Measurements from ENCODE around the gene SPHK1. TPM values are rescaled to one million over a fixed set of nuclear protein-coding genes. Genes with fewer than 3 reads are reported as not detected.
A peak's percentile ranks its signal among the peaks of the same experiment; 100 is the strongest.

The SPHK1 gene
- total and polyA plus RNA-seq, 4 donors: 8.6 to 24.5 (median 18.0) TPM

DNA sequence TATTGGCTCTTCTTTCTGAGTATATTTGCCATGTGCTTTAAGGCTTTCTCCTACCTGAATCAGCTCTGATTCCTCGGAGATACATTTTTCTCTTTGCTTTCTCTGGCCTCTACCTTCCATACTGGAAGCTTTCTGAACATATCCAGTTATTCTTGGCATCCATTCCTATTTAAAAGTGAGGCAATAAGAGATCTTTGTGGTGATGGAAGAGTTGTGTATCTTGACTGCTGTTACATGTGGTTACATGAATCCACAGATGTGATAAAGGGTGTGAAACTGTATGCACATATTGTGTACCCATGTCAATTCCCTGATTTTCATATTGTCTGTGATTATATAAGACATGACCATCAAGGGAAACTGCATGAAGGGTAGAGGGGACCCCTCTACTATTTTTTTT, 44.1 kb downstream of the SPHK1 start:
- intact Hi-C loops (cut with DNase I): no loop called here
- WGBS, 2 donors: 36 to 40% methylated on average over 1 of the region's 1 CpG
- Histone ChIP-seq H3K4me1 (ENCODE audit: control insufficient read depth in 1 of 2, insufficient read depth in 2 of 2, low read length in 2 of 2) (no peaks in the 10 kb centered on the region), H3K27me3 (ENCODE audit: control insufficient read depth in 1 of 2, insufficient read depth in 2 of 2, low read length in 1 of 2) (no peaks in the 10 kb centered on the region), H3K36me3 (ENCODE audit: control insufficient read depth in 1 of 2, insufficient read depth in 2 of 2, low read length in 1 of 2) (no peaks in the 10 kb centered on the region), H3K27ac (ENCODE audit: low read depth in 1 of 2, low read length in 2 of 2) (no peak overlapping the region), H3K4me3 (ENCODE audit: low read length in 2 of 2) (no peak overlapping the region), H3K9me3 (ENCODE audit: control insufficient read depth, low read length) (no peaks in the 10 kb centered on the region)
- DNase-seq (no peak), ATAC-seq (ENCODE audit: low FRiP score) (no peak)

- H3K36me3 ChIP-seq (ENCODE audit: control insufficient read depth in 1 of 2, insufficient read depth in 2 of 2, low read length in 1 of 2): no peaks in the 10 kb centered on the region
- ATAC-seq (ENCODE audit: low FRiP score): no peak
- H3K9me3 ChIP-seq (ENCODE audit: control insufficient read depth, low read length): no peaks in the 10 kb centered on the region
- DNase-seq: no peak
- H3K4me1 ChIP-seq (ENCODE audit: control insufficient read depth in 1 of 2, insufficient read depth in 2 of 2, low read length in 2 of 2): no peaks in the 10 kb centered on the region
- no peaks in the 10 kb centered on the region for H3K27me3 ChIP-seq (ENCODE audit: control insufficient read depth in 1 of 2, insufficient read depth in 2 of 2, low read length in 1 of 2)
- intact Hi-C loops (cut with DNase I): no loop called here
- no peak overlapping the region for H3K4me3 ChIP-seq (ENCODE audit: low read length in 2 of 2)
- no peak overlapping the region for H3K27ac ChIP-seq (ENCODE audit: low read depth in 1 of 2, low read length in 2 of 2)
- 96 to 97% methylated on average over 2 of the region's 2 CpGs for WGBS, 2 donors
These were observed 47.1 kb downstream of the SPHK1 start for GRCh38 chr17:76431509-76431908.

- no peaks in the 10 kb centered on the region for H3K9me3 ChIP-seq (ENCODE audit: control insufficient read depth, low read length)
- 61 to 77% methylated on average over 6 of the region's 6 CpGs for WGBS, 2 donors
- no peaks in the 10 kb centered on the region for H3K27me3 ChIP-seq (ENCODE audit: control insufficient read depth in 1 of 2, insufficient read depth in 2 of 2, low read length in 1 of 2)
- no peak overlapping the region for H3K4me3 ChIP-seq (ENCODE audit: low read length in 2 of 2)
- DNase-seq (peak in 1 of 2 donors; percentile 39), ATAC-seq (ENCODE audit: low FRiP score) (no peak)
- no peak overlapping the region for H3K27ac ChIP-seq (ENCODE audit: low read depth in 1 of 2, low read length in 2 of 2)
- intact Hi-C loops (cut with DNase I): no loop called here
- H3K36me3 ChIP-seq (ENCODE audit: control insufficient read depth in 1 of 2, insufficient read depth in 2 of 2, low read length in 1 of 2): no peaks in the 10 kb centered on the region
- H3K4me1 ChIP-seq (ENCODE audit: control insufficient read depth in 1 of 2, insufficient read depth in 2 of 2, low read length in 2 of 2): no peaks in the 10 kb centered on the region
These were observed 47.6 kb downstream of the SPHK1 start for GRCh38 chr17:76432004-76432403.

- no peak overlapping the region for H3K27ac ChIP-seq (ENCODE audit: low read depth in 1 of 2, low read length in 2 of 2)
- intact Hi-C loops (cut with DNase I): no loop called here
- no peaks in the 10 kb centered on the region for H3K27me3 ChIP-seq (ENCODE audit: control insufficient read depth in 1 of 2, insufficient read depth in 2 of 2, low read length in 1 of 2)
- DNase-seq (no peak), ATAC-seq (ENCODE audit: low FRiP score) (no peak)
- H3K36me3 ChIP-seq (ENCODE audit: control insufficient read depth in 1 of 2, insufficient read depth in 2 of 2, low read length in 1 of 2): no peaks in the 10 kb centered on the region
- no peaks in the 10 kb centered on the region for H3K4me1 ChIP-seq (ENCODE audit: control insufficient read depth in 1 of 2, insufficient read depth in 2 of 2, low read length in 2 of 2)
- H3K9me3 ChIP-seq (ENCODE audit: control insufficient read depth, low read length): no peaks in the 10 kb centered on the region
- 78 to 84% methylated on average over 3 of the region's 3 CpGs for WGBS, 2 donors
- no peak overlapping the region for H3K4me3 ChIP-seq (ENCODE audit: low read length in 2 of 2)
These were observed 48.4 kb downstream of the SPHK1 start for GRCh38 chr17:76432712-76433336.

- intact Hi-C loops (cut with DNase I): no loop called here
- 97% methylated on average over 9 of the region's 9 CpGs for WGBS, 2 donors
These were observed 49.3 kb downstream of the SPHK1 start for GRCh38 chr17:76433693-76434092.

DNA sequence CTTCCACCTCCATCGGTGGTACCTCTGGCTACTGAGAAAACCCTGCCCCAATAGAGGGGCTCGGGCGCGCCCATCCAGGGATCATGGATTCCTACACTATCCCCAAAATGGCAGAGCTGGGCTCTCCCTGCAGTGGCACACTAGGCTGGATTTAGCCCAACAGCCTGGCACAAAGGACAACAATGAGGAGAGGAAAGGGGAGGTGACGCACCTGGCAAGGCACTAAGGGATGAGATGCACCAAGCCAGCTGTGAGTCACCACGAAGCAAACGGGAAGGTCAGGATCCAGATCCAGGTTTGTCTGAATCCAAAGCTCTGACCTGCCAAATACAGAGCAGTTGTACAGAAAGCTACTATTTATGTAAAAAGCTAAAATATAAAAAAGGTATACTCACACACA, 50.5 kb downstream of the SPHK1 start:
- Histone ChIP-seq H3K27ac (ENCODE audit: low read depth in 1 of 2, low read length in 2 of 2) (no peak overlapping the region), H3K27me3 (ENCODE audit: control insufficient read depth in 1 of 2, insufficient read depth in 2 of 2, low read length in 1 of 2) (no peaks in the 10 kb centered on the region), H3K4me3 (ENCODE audit: low read length in 2 of 2) (no peak overlapping the region), H3K9me3 (ENCODE audit: control insufficient read depth, low read length) (no peaks in the 10 kb centered on the region), H3K4me1 (ENCODE audit: control insufficient read depth in 1 of 2, insufficient read depth in 2 of 2, low read length in 2 of 2) (no peaks in the 10 kb centered on the region), H3K36me3 (ENCODE audit: control insufficient read depth in 1 of 2, insufficient read depth in 2 of 2, low read length in 1 of 2) (no peaks in the 10 kb centered on the region)
- peak in 1 of 2 donors; percentile 30 for DNase-seq
- intact Hi-C loops (cut with DNase I): no loop called here
- no peak for ATAC-seq (ENCODE audit: low FRiP score)
- WGBS, 2 donors: 92 to 93% methylated on average over 7 of the region's 7 CpGs

More at GRCh38 chr17:76433693-76434092, 49.3 kb downstream of the SPHK1 start:
- H3K27me3 ChIP-seq (ENCODE audit: control insufficient read depth in 1 of 2, insufficient read depth in 2 of 2, low read length in 1 of 2): no peaks in the 10 kb centered on the region
- no peak overlapping the region for H3K27ac ChIP-seq (ENCODE audit: low read depth in 1 of 2, low read length in 2 of 2)
- no peaks in the 10 kb centered on the region for H3K9me3 ChIP-seq (ENCODE audit: control insufficient read depth, low read length)
- H3K4me3 ChIP-seq (ENCODE audit: low read length in 2 of 2): no peak overlapping the region
- DNase-seq (peak in 1 of 2 donors; percentile 28), ATAC-seq (ENCODE audit: low FRiP score) (no peak)
- H3K36me3 ChIP-seq (ENCODE audit: control insufficient read depth in 1 of 2, insufficient read depth in 2 of 2, low read length in 1 of 2): no peaks in the 10 kb centered on the region
- H3K4me1 ChIP-seq (ENCODE audit: control insufficient read depth in 1 of 2, insufficient read depth in 2 of 2, low read length in 2 of 2): no peaks in the 10 kb centered on the region

DNA sequence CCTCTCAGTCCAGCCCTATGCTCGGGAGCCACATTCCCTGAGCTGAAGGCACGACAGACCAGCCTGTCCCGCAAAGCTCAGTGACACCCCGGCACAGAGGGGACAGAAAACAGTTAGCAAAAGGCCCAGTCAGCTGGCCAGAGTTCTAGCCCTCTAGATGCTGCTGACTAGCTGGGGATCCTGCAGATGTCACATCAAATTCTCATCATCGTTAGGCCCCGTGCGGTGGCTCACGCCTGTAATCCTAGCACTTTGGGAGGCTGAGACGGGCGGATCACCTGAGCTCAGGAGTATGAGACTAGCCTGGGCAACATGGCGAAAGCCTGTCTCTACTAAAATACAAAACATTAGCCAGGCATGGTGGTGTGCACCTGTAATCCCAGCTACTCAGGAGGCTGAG, 51.3 kb downstream of the SPHK1 start:
- H3K36me3 ChIP-seq (ENCODE audit: control insufficient read depth in 1 of 2, insufficient read depth in 2 of 2, low read length in 1 of 2): no peaks in the 10 kb centered on the region
- H3K4me3 ChIP-seq (ENCODE audit: low read length in 2 of 2): no peak overlapping the region
- H3K27ac ChIP-seq (ENCODE audit: low read depth in 1 of 2, low read length in 2 of 2): no peak overlapping the region
- DNase-seq (peak in 1 of 2 donors; percentile 42), ATAC-seq (ENCODE audit: low FRiP score) (no peak)
- intact Hi-C loops (cut with DNase I): no loop called here
- H3K9me3 ChIP-seq (ENCODE audit: control insufficient read depth, low read length): no peaks in the 10 kb centered on the region
- WGBS, 2 donors: 94 to 96% methylated on average over 11 of the region's 11 CpGs
- no peaks in the 10 kb centered on the region for H3K27me3 ChIP-seq (ENCODE audit: control insufficient read depth in 1 of 2, insufficient read depth in 2 of 2, low read length in 1 of 2)
- H3K4me1 ChIP-seq (ENCODE audit: control insufficient read depth in 1 of 2, insufficient read depth in 2 of 2, low read length in 2 of 2): no peaks in the 10 kb centered on the region

Other genes with a start within 250 kb of the SPHK1 start
- gene FOXJ1, start 243.4 kb upstream of the SPHK1 start, total RNA-seq: not detected
- gene FOXJ1, start 243.4 kb upstream of the SPHK1 start, polyA plus RNA-seq: not detected
- gene RNF157, start 144.1 kb upstream of the SPHK1 start, total RNA-seq: 1 to 10 TPM; 1.7 to 2.0 TPM
- gene RNF157, start 144.1 kb upstream of the SPHK1 start, polyA plus RNA-seq: 1 to 10 TPM in 1 of 2 donors, under 1 TPM in 1; 0.36 to 3.8 TPM
- 10 to 100 TPM; 25.8 to 30.2 TPM for gene UBALD2, start 119.3 kb upstream of the SPHK1 start, total RNA-seq
- gene UBALD2, start 119.3 kb upstream of the SPHK1 start, polyA plus RNA-seq: 10 to 100 TPM; 23.2 to 27.7 TPM
- 1 to 10 TPM; 3.4 to 4.2 TPM for gene QRICH2, start 76.3 kb upstream of the SPHK1 start, total RNA-seq
- 10 to 100 TPM in 1 of 2 donors, 1 to 10 TPM in 1; 1.4 to 12.8 TPM for gene QRICH2, start 76.3 kb upstream of the SPHK1 start, polyA plus RNA-seq
- gene PRPSAP1, start 30.7 kb upstream of the SPHK1 start, total RNA-seq: 10 to 100 TPM; 47.2 to 64.4 TPM
- 10 to 100 TPM; 29.7 to 45.2 TPM for gene PRPSAP1, start 30.7 kb upstream of the SPHK1 start, polyA plus RNA-seq
- 10 to 100 TPM; 14.0 to 24.7 TPM for gene UBE2O, start 68.5 kb downstream of the SPHK1 start, total RNA-seq
- gene UBE2O, start 68.5 kb downstream of the SPHK1 start, polyA plus RNA-seq: 10 to 100 TPM in 1 of 2 donors, 1 to 10 TPM in 1; 2.5 to 11.0 TPM
- not detected for gene AANAT, start 83.0 kb downstream of the SPHK1 start, total RNA-seq
- gene AANAT, start 83.0 kb downstream of the SPHK1 start, polyA plus RNA-seq: not detected
- gene RHBDF2, start 116.8 kb downstream of the SPHK1 start, total RNA-seq: 10 to 100 TPM; 30.9 to 45.0 TPM
- 10 to 100 TPM in 1 of 2 donors, 1 to 10 TPM in 1; 2.6 to 11.0 TPM for gene RHBDF2, start 116.8 kb downstream of the SPHK1 start, polyA plus RNA-seq
- gene CYGB, start 153.1 kb downstream of the SPHK1 start, total RNA-seq: 10 to 100 TPM; 22.4 to 26.6 TPM
- 1 to 10 TPM in 1 of 2 donors, under 1 TPM in 1; 0.95 to 2.1 TPM for gene CYGB, start 153.1 kb downstream of the SPHK1 start, polyA plus RNA-seq
- gene PRCD, start 155.4 kb downstream of the SPHK1 start, total RNA-seq: 1 to 10 TPM; 1.2 to 8.6 TPM
- not detected for gene PRCD, start 155.4 kb downstream of the SPHK1 start, polyA plus RNA-seq
- gene ST6GALNAC2, start 201.3 kb downstream of the SPHK1 start, total RNA-seq: 1 to 10 TPM; 2.5 to 7.6 TPM
- gene ST6GALNAC2, start 201.3 kb downstream of the SPHK1 start, polyA plus RNA-seq: 1 to 10 TPM in 1 of 2 donors, not detected in 1; 2.0 TPM